Adrenal gland (tissue), 12 donors: ENCODE results near the gene TADA2A. TPM values are rescaled to one million over a fixed set of nuclear protein-coding genes. Genes with fewer than 3 reads are reported as not detected.

Experiments
- DNase-seq, 7 donors: peaks; one replicate each; pipeline ENCODE4 v3.0.0-alpha.2; 2019 to 2020
- H3K27ac ChIP-seq, 5 donors: fragments of 200-600 bp; sonication (generic) in 4 of 5; 1 replicate in 3 of 5; 2 replicates in 2 of 5; pipeline versions ENCODE4 v1.5.1 to v1.8.0; 2016 to 2020; ENCODE audit warnings: mild to moderate bottlenecking in 1 of 5
- H3K27me3 ChIP-seq: fragments of 200-600 bp; 2 replicates; pipeline ENCODE4 v1.8.0; 2021
- H3K36me3 ChIP-seq, 2 donors: fragments of 200-600 bp; replicated peaks in 1 of 2; 1 replicate in 1 of 2; 2 replicates in 1 of 2; pipeline versions ENCODE4 v1.5.1 to v1.8.0; 2018 to 2022
- H3K4me1 ChIP-seq, 2 donors: fragments of 200-600 bp; replicated peaks in 1 of 2; 1 replicate in 1 of 2; 2 replicates in 1 of 2; pipeline versions ENCODE4 v1.5.1 to v1.8.0; 2018 to 2021
- H3K4me3 ChIP-seq, 4 donors: fragments of 200-600 bp; sonication (generic) in 3 of 4; one replicate each; pipeline ENCODE4 v1.5.1; 2016 to 2018
- H3K9me3 ChIP-seq, 3 donors: fragments of 200-600 bp; sonication (generic) in 1 of 3; replicated peaks in 1 of 3; 1 replicate in 2 of 3; 2 replicates in 1 of 3; pipeline versions ENCODE4 v1.5.1 to v1.8.0; 2016 to 2021
- CTCF ChIP-seq, 6 experiments: fragments of 450-650 bp in 4 of 6; fragments of 200-600 bp in 2 of 6; sonication (generic) in 1 of 6; IDR thresholded peaks; 1 replicate in 5 of 6; 2 replicates in 1 of 6; pipeline versions ENCODE4 v1.5.1 to v1.8.0; 2016 to 2021; ENCODE audit warnings: antibody characterized with exemption in 6 of 6, mild to moderate bottlenecking in 2 of 6, moderate library complexity in 1 of 6
- POLR2A ChIP-seq, 2 donors: fragments of 450-650 bp; IDR thresholded peaks; one replicate each; pipeline ENCODE4 v1.6.1; 2017; ENCODE audit warnings: antibody characterized with exemption in 2 of 2, mild to moderate bottlenecking in 2 of 2, moderate library complexity in 1 of 2
- WGBS, 4 donors: extraction: QIAGEN DNeasy Blood & Tissue Kit in 2 of 4; methylation state at CpG; one replicate each; pipeline versions ENCODE4 v1.1.5 to v1.1.7; 2013 to 2017; 5-methylcytosine and 5-hydroxymethylcytosine counted together
- intact Hi-C, 2 donors: fragments of 100-400 bp; cut with DNase I; formaldehyde crosslinking; loops; one replicate each; pipeline versions ENCODE4 v1.14.1 to v1.15.0; 2022 to 2023
- polyA plus RNA-seq, 3 donors: library from polyadenylated mRNA; stranded (reverse); fragments of 200-250 nt in 2 of 3; fragments of 350-450 nt in 1 of 3; fragmentation: Illumina TruSeq in 1 of 3; extraction: RNeasy Lipid Tissue Mini Kit (QIAGEN cat#74804) in 1 of 3; gene quantifications; one replicate each; pipeline ENCODE4 v1.2.3, GENCODE V29; 2013 to 2014
- total RNA-seq, 9 donors: library from RNA; depleted of rRNA in 4 of 9; stranded (reverse); fragments of >200 nt in 4 of 9; fragments of 120-200 nt in 1 of 9; fragmentation: NEBNext Ultra II Directional in 1 of 9; extraction: Animal tissue kit (Norgen Biotek cat#: 25700) in 1 of 9; gene quantifications; one replicate each; pipeline versions ENCODE4 v1.1.0 to v1.2.4, GENCODE V29; 2013 to 2023
- donor health status: healthy with polysubstance abuse.
- donor health status: Bipolar disorder and iron deficiency.
- donor health status: DM: yes; HTN: yes; CAD: no.
- donor health status: DM: no; HTN: no; CAD: no.
- donor health status: DM: no; HTN: no; CAD: no.
- donor health status: DM: yes; HTN: yes; CAD: no.

Gene TADA2A
- total and polyA plus RNA-seq, 12 donors: 7.6 to 21.5 (median 15.7) TPM

- Histone ChIP-seq H3K4me3 (peak overlapping the region in 2 of 4 donors; percentile 80 to 92), H3K4me1 (peaks cover 31 to 44% of the 10 kb centered on the region in 2 donors), H3K27ac (peak overlapping the region; percentile 68 to 93 (median 85)), H3K9me3 (no peaks in the 10 kb centered on the region), H3K27me3 (no peaks in the 10 kb centered on the region), H3K36me3 (no peaks in the 10 kb centered on the region)
- no peak for TF ChIP-seq POLR2A (IDR thresholded peaks at IDR 0.05)
- TF ChIP-seq CTCF (IDR thresholded peaks at IDR 0.05): no peak
- peak in 6 of 7 donors; percentile 28 to 62 (median 50) for DNase-seq
- WGBS, 4 donors: 21 to 31% (median 23%) methylated on average over 7 of the region's 7 CpGs
- intact Hi-C loops: no loop called here
These were observed 81.4 kb downstream of the TADA2A start for GRCh38 chr17:37488009-37488604.

GRCh38 chr17:37488607-37489196 is 82.0 kb downstream of the TADA2A start:
- WGBS, 4 donors: 0 to 1% (median 1%) methylated on average over 15 to 25 of the region's 25 CpGs
- peak; percentile 79 to 95 (median 94) for DNase-seq
- H3K4me1 ChIP-seq: peaks cover 31 to 50% of the 10 kb centered on the region in 2 donors

GRCh38 chr17:37489197-37490001 is 82.7 kb downstream of the TADA2A start, which contains the start of gene DUSP14:
Gene DUSP14, plus strand, starts transcription at chr17:37489891. Its CDS starts 22,382 bp downstream, at chr17:37512273.
- peak; percentile 76 to 86 (median 78) for DNase-seq
- 0 to 1% (median 0%) methylated on average over 3 to 99 of the region's 100 CpGs for WGBS, 4 donors
- Histone ChIP-seq H3K9me3 (no peaks in the 10 kb centered on the region), H3K27ac (peak within 1 kb of the TSS; percentile 68 to 93 (median 90)), H3K27me3 (no peaks in the 10 kb centered on the region), H3K4me1 (peaks cover 31 to 51% of the 10 kb centered on the region in 2 donors), H3K36me3 (no peaks in the 10 kb centered on the region), H3K4me3 (peak within 1 kb of the TSS; percentile 40 to 92 (median 67))
- TF ChIP-seq POLR2A (IDR thresholded peaks at IDR 0.05) (peak; percentile 62 to 82), CTCF (IDR thresholded peaks at IDR 0.05) (no peak)
- intact Hi-C loops: no loop called here

More at GRCh38 chr17:37488607-37489196, 82.0 kb downstream of the TADA2A start:
- H3K36me3 ChIP-seq: no peaks in the 10 kb centered on the region
- peak overlapping the region; percentile 68 to 93 (median 85) for H3K27ac ChIP-seq
- intact Hi-C loops: no loop called here
- H3K27me3 ChIP-seq: no peaks in the 10 kb centered on the region
- H3K9me3 ChIP-seq: no peaks in the 10 kb centered on the region
- peak in 1 of 2 donors; percentile 59 for TF ChIP-seq POLR2A (IDR thresholded peaks at IDR 0.05)
- TF ChIP-seq CTCF (IDR thresholded peaks at IDR 0.05): no peak
- peak overlapping the region in 3 of 4 donors; percentile 40 to 92 (median 80) for H3K4me3 ChIP-seq
